ENCODE data around the gene BARHL2.

BARHL2 gene

GRCh38 chr1:90716552-90717355 is at the start of gene BARHL2:
TSS of gene BARHL2 (minus strand) at chr1:90717302. CDS start at chr1:90717195, 107 bp downstream.
- DNase-seq = no peak

- DNase-seq = no peak
Observed at GRCh38 chr1:90763930-90764329, 46.8 kb upstream of the BARHL2 start.

GRCh38 chr1:90763506-90763905 is 46.4 kb upstream of the BARHL2 start:
- no peak for DNase-seq

- no peak for DNase-seq
Observed at GRCh38 chr1:90761781-90762589, 44.9 kb upstream of the BARHL2 start.

GRCh38 chr1:90761156-90761555 is 44.1 kb upstream of the BARHL2 start:
- DNase-seq = no peak

- DNase-seq = no peak
Observed at GRCh38 chr1:90753556-90753955, 36.5 kb upstream of the BARHL2 start.

- DNase-seq = no peak
Observed at GRCh38 chr1:90748668-90749067, 31.6 kb upstream of the BARHL2 start.

GRCh38 chr1:90746857-90747256 is 29.8 kb upstream of the BARHL2 start:
- no peak for DNase-seq

- DNase-seq = no peak
Observed at GRCh38 chr1:90745972-90746371, 28.9 kb upstream of the BARHL2 start.

- no peak for DNase-seq
Observed at GRCh38 chr1:90732136-90732535, 15.0 kb upstream of the BARHL2 start.

- no peak for DNase-seq
Observed at GRCh38 chr1:90731382-90732050, 14.4 kb upstream of the BARHL2 start.

- DNase-seq = no peak
Observed at GRCh38 chr1:90730243-90731022, 13.3 kb upstream of the BARHL2 start.

- DNase-seq = no peak
Observed at GRCh38 chr1:90729504-90730242, 12.6 kb upstream of the BARHL2 start.

GRCh38 chr1:90728502-90729287 is 11.6 kb upstream of the BARHL2 start:
- no peak for DNase-seq

- DNase-seq = no peak
Observed at GRCh38 chr1:90727917-90728501, 10.9 kb upstream of the BARHL2 start.

GRCh38 chr1:90726986-90727480 is 9.9 kb upstream of the BARHL2 start:
- DNase-seq = no peak

- DNase-seq = no peak
Observed at GRCh38 chr1:90726425-90726985, 9.4 kb upstream of the BARHL2 start.

GRCh38 chr1:90725657-90726424 is 8.7 kb upstream of the BARHL2 start:
- DNase-seq = no peak

GRCh38 chr1:90724926-90725656 is 8.0 kb upstream of the BARHL2 start:
- DNase-seq = no peak

All from activated T-cell treated with anti-CD3 and anti-CD28 coated beads for 4 hours (primary cell).